ENCODE results near the gene C20orf202.
A peak's percentile ranks its signal among the peaks of the same experiment; 100 is the strongest.

The C20orf202 gene

GRCh38 chr20:1174787-1175186 lies 28.5 kb upstream of the C20orf202 start:
- H3K4me1 Mint-ChIP-seq = no peaks in the 10 kb centered on the region
- ATAC-seq = no peak
- no peaks in the 10 kb centered on the region for H3K27me3 Mint-ChIP-seq
- peaks cover 68% of the 10 kb centered on the region for H3K36me3 Mint-ChIP-seq
- no peak overlapping the region for H3K4me3 Mint-ChIP-seq
- no peak overlapping the region for H3K27ac Mint-ChIP-seq
- H3K9me3 Mint-ChIP-seq = no peaks in the 10 kb centered on the region

GRCh38 chr20:1177680-1178079 lies 25.6 kb upstream of the C20orf202 start:
- H3K4me3 Mint-ChIP-seq = no peak overlapping the region

GRCh38 chr20:1178103-1178502 lies 25.2 kb upstream of the C20orf202 start:
- H3K9me3 Mint-ChIP-seq = no peaks in the 10 kb centered on the region
- peaks cover 39% of the 10 kb centered on the region for H3K36me3 Mint-ChIP-seq
- H3K27me3 Mint-ChIP-seq = no peaks in the 10 kb centered on the region
- H3K4me1 Mint-ChIP-seq = no peaks in the 10 kb centered on the region
- ATAC-seq = no peak
- no peak overlapping the region for H3K4me3 Mint-ChIP-seq
- H3K27ac Mint-ChIP-seq = no peak overlapping the region

More at GRCh38 chr20:1177680-1178079, 25.6 kb upstream of the C20orf202 start:
- no peak for ATAC-seq
- no peaks in the 10 kb centered on the region for H3K4me1 Mint-ChIP-seq
- H3K27ac Mint-ChIP-seq = no peak overlapping the region
- peaks cover 43% of the 10 kb centered on the region for H3K36me3 Mint-ChIP-seq
- H3K9me3 Mint-ChIP-seq = no peaks in the 10 kb centered on the region
- H3K27me3 Mint-ChIP-seq = no peaks in the 10 kb centered on the region

- no peaks in the 10 kb centered on the region for H3K4me1 Mint-ChIP-seq
- peaks cover 5% of the 10 kb centered on the region for H3K27me3 Mint-ChIP-seq
- no peak overlapping the region for H3K27ac Mint-ChIP-seq
- ATAC-seq = no peak
- H3K4me3 Mint-ChIP-seq = no peak overlapping the region
- no peaks in the 10 kb centered on the region for H3K9me3 Mint-ChIP-seq
- peaks cover 33% of the 10 kb centered on the region for H3K36me3 Mint-ChIP-seq
Observed at GRCh38 chr20:1178623-1179022, 24.6 kb upstream of the C20orf202 start.

GRCh38 chr20:1180949-1181348 lies 22.3 kb upstream of the C20orf202 start:
- ATAC-seq = no peak
- peaks cover 7% of the 10 kb centered on the region for H3K4me1 Mint-ChIP-seq
- H3K9me3 Mint-ChIP-seq = no peaks in the 10 kb centered on the region
- no peak overlapping the region for H3K27ac Mint-ChIP-seq
- no peak overlapping the region for H3K4me3 Mint-ChIP-seq
- peaks cover 18% of the 10 kb centered on the region for H3K27me3 Mint-ChIP-seq
- H3K36me3 Mint-ChIP-seq = peaks cover 12% of the 10 kb centered on the region

GRCh38 chr20:1182106-1182505 lies 21.1 kb upstream of the C20orf202 start:
- H3K27ac Mint-ChIP-seq = no peak overlapping the region
- H3K9me3 Mint-ChIP-seq = no peaks in the 10 kb centered on the region
- ATAC-seq = no peak
- H3K4me3 Mint-ChIP-seq = no peak overlapping the region
- H3K27me3 Mint-ChIP-seq = peaks cover 18% of the 10 kb centered on the region
- peaks cover 11% of the 10 kb centered on the region for H3K4me1 Mint-ChIP-seq
- peaks cover 5% of the 10 kb centered on the region for H3K36me3 Mint-ChIP-seq

- Mint-ChIP-seq H3K9me3 (no peaks in the 10 kb centered on the region), H3K27ac (no peak overlapping the region), H3K27me3 (peaks cover 18% of the 10 kb centered on the region), H3K36me3 (no peaks in the 10 kb centered on the region), H3K4me3 (no peak overlapping the region), H3K4me1 (peaks cover 11% of the 10 kb centered on the region)
- ATAC-seq = no peak
Observed at GRCh38 chr20:1183153-1183552, 20.1 kb upstream of the C20orf202 start.

GRCh38 chr20:1184260-1184637 lies 19.0 kb upstream of the C20orf202 start:
- Mint-ChIP-seq H3K27me3 (peaks cover 18% of the 10 kb centered on the region), H3K27ac (no peak overlapping the region), H3K4me1 (peaks cover 11% of the 10 kb centered on the region), H3K4me3 (peak overlapping the region; percentile 51), H3K36me3 (no peaks in the 10 kb centered on the region), H3K9me3 (no peaks in the 10 kb centered on the region)
- no peak for ATAC-seq

- ATAC-seq = peak; percentile 29
- peaks cover 18% of the 10 kb centered on the region for H3K27me3 Mint-ChIP-seq
- no peaks in the 10 kb centered on the region for H3K36me3 Mint-ChIP-seq
- H3K9me3 Mint-ChIP-seq = no peaks in the 10 kb centered on the region
- peak within 1 kb of the TSS; percentile 53 for H3K4me3 Mint-ChIP-seq
- no peak within 1 kb of the TSS for H3K27ac Mint-ChIP-seq
- peaks cover 11% of the 10 kb centered on the region for H3K4me1 Mint-ChIP-seq
Observed at GRCh38 chr20:1184638-1185315, 18.5 kb upstream of the C20orf202 start, which contains the start of gene TMEM74B. Gene TMEM74B (minus strand): TSS chr20:1184981. CDS start chr20:1183801, 1,180 bp downstream.

GRCh38 chr20:1185316-1185741 lies 17.9 kb upstream of the C20orf202 start:
- no peaks in the 10 kb centered on the region for H3K36me3 Mint-ChIP-seq
- no peaks in the 10 kb centered on the region for H3K9me3 Mint-ChIP-seq
- peaks cover 18% of the 10 kb centered on the region for H3K27me3 Mint-ChIP-seq
- H3K27ac Mint-ChIP-seq = no peak overlapping the region
- peak; percentile 13 for ATAC-seq
- H3K4me3 Mint-ChIP-seq = no peak overlapping the region
- H3K4me1 Mint-ChIP-seq = peaks cover 11% of the 10 kb centered on the region

GRCh38 chr20:1185790-1186334 lies 17.4 kb upstream of the C20orf202 start:
- H3K9me3 Mint-ChIP-seq = no peaks in the 10 kb centered on the region
- H3K27me3 Mint-ChIP-seq = peaks cover 18% of the 10 kb centered on the region
- H3K36me3 Mint-ChIP-seq = no peaks in the 10 kb centered on the region
- H3K27ac Mint-ChIP-seq = no peak overlapping the region
- ATAC-seq = peak; percentile 5
- peaks cover 11% of the 10 kb centered on the region for H3K4me1 Mint-ChIP-seq
- peak overlapping the region; percentile 53 for H3K4me3 Mint-ChIP-seq

GRCh38 chr20:1186367-1186991 lies 16.8 kb upstream of the C20orf202 start:
- no peak for ATAC-seq
- H3K4me1 Mint-ChIP-seq = peaks cover 11% of the 10 kb centered on the region
- peaks cover 18% of the 10 kb centered on the region for H3K27me3 Mint-ChIP-seq
- H3K36me3 Mint-ChIP-seq = no peaks in the 10 kb centered on the region
- no peak overlapping the region for H3K4me3 Mint-ChIP-seq
- H3K27ac Mint-ChIP-seq = no peak overlapping the region
- no peaks in the 10 kb centered on the region for H3K9me3 Mint-ChIP-seq

- ATAC-seq = no peak
- no peak overlapping the region for H3K27ac Mint-ChIP-seq
Observed at GRCh38 chr20:1187605-1188171, 15.6 kb upstream of the C20orf202 start.

GRCh38 chr20:1188347-1188746 lies 14.9 kb upstream of the C20orf202 start:
- H3K4me1 Mint-ChIP-seq = peaks cover 11% of the 10 kb centered on the region
- peaks cover 16% of the 10 kb centered on the region for H3K27me3 Mint-ChIP-seq

More at GRCh38 chr20:1187605-1188171, 15.6 kb upstream of the C20orf202 start:
- Mint-ChIP-seq H3K4me3 (no peak overlapping the region), H3K27me3 (peaks cover 18% of the 10 kb centered on the region), H3K9me3 (no peaks in the 10 kb centered on the region), H3K36me3 (no peaks in the 10 kb centered on the region), H3K4me1 (peaks cover 11% of the 10 kb centered on the region)

GRCh38 chr20:1189827-1190226 lies 13.4 kb upstream of the C20orf202 start:
- Mint-ChIP-seq H3K27ac (no peak overlapping the region), H3K4me3 (no peak overlapping the region), H3K9me3 (no peaks in the 10 kb centered on the region), H3K4me1 (peaks cover 6% of the 10 kb centered on the region), H3K36me3 (no peaks in the 10 kb centered on the region), H3K27me3 (peaks cover 1% of the 10 kb centered on the region)
- ATAC-seq = no peak

More at GRCh38 chr20:1188347-1188746, 14.9 kb upstream of the C20orf202 start:
- Mint-ChIP-seq H3K4me3 (no peak overlapping the region), H3K9me3 (no peaks in the 10 kb centered on the region), H3K36me3 (no peaks in the 10 kb centered on the region), H3K27ac (no peak overlapping the region)
- ATAC-seq = no peak
